Measurements from ENCODE around the gene B3GNT8.

GRCh38 chr19:41392775-41393174, 34.4 kb downstream of the B3GNT8 start:
- TF ChIP-seq CTCF (IDR thresholded peaks at IDR 0.05) (no peak), POLR2A (IDR thresholded peaks at IDR 0.05) (no peak)
